ENCODE results near the gene QSOX2.

DNA sequence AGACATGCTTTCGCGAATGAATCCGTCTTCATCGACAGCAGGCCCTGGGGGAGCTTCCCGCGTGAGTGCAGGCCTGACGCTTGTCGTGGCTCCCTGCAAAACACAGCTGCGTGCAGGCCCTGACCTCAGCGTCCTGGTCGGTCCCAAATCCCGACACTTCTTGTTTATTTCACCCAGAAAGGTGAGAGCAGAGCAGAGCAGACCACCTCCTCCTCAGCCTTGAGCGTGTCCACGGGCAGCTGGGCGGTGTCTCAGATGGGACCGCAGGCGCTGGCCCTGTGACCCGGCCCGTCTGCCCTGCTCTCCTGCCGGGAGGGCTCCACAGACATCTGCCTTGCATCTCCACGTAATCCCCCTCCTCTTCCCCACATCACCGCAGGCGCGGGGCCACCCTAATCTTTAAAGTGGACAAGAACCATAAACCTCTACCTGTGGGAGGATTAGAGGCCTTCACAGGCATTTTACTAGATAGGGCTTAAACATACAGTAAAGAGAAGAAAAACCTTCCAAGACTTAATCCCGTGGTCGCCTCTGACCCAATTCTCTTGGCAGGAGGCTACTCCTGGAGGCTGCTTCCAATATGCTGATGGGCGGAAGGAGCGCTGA, 33.2 kb downstream of the QSOX2 start:
- TF ChIP-seq, protein P1, sequence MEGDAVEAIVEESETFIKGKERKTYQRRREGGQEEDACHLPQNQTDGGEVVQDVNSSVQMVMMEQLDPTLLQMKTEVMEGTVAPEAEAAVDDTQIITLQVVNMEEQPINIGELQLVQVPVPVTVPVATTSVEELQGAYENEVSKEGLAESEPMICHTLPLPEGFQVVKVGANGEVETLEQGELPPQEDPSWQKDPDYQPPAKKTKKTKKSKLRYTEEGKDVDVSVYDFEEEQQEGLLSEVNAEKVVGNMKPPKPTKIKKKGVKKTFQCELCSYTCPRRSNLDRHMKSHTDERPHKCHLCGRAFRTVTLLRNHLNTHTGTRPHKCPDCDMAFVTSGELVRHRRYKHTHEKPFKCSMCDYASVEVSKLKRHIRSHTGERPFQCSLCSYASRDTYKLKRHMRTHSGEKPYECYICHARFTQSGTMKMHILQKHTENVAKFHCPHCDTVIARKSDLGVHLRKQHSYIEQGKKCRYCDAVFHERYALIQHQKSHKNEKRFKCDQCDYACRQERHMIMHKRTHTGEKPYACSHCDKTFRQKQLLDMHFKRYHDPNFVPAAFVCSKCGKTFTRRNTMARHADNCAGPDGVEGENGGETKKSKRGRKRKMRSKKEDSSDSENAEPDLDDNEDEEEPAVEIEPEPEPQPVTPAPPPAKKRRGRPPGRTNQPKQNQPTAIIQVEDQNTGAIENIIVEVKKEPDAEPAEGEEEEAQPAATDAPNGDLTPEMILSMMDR (conservative IDR thresholded peaks at IDR 0.05; ENCODE audit: low read length) = no peak
- TF ChIP-seq EZH2phosphoT487 (IDR thresholded peaks at IDR 0.05; ENCODE audit: borderline replicate concordance, low read depth, low read length) = no peak
